ENCODE measurements around the gene AGAP1. TPM values are rescaled to one million over a fixed set of nuclear protein-coding genes. Genes with fewer than 3 reads are reported as not detected.

AGAP1 gene
- total RNA-seq, 1 experiment from 2014 or later = 25.8 TPM

DNA sequence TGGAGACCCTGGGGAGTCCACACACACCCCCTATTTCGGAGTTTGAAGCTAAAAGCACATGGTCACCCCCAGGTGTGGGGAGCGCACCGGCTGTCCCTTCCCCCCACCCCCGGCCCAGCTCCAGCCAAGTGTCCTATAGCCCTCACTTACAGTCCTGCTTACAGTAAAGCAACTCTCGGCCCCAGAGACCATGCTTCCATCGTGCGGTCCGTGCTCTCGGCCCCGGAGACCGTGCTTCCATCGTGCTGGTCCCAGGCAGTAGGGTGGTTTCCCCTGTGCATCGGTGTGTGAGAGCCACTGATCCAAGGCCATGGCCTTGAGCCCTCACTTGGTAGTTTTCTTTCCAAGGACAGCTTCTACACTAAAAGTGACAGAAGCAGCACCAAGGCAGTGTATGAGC is 625.6 kb downstream of the AGAP1 start:
- Histone ChIP-seq H3K56ac (ENCODE audit: insufficient read length, low read depth, low read length) (no peak overlapping the region), H3K14ac (ENCODE audit: insufficient read depth, low read length) (no peak overlapping the region), H2BK120ac (ENCODE audit: low read depth, low read length, poor library complexity, severe bottlenecking) (no peak overlapping the region), H3K9me3 (ENCODE audit: control insufficient read depth, low read depth, low read length) (no peaks in the 10 kb centered on the region), H4K5ac (ENCODE audit: insufficient read length, low read depth, low read length) (no peak overlapping the region), H3K23ac (ENCODE audit: insufficient read length, low read depth, low read length) (no peak overlapping the region), H3K23me2 (ENCODE audit: insufficient read length, low read depth, low read length, poor library complexity, severe bottlenecking) (no peaks in the 10 kb centered on the region), H2BK5ac (ENCODE audit: insufficient read length, low read length) (no peak overlapping the region), H2BK12ac (ENCODE audit: insufficient read length, low read depth, low read length) (no peak overlapping the region), H3K79me2 (ENCODE audit: insufficient read depth, low read length) (no peaks in the 10 kb centered on the region), H4K20me1 (ENCODE audit: control insufficient read depth, insufficient read depth, insufficient read length) (no peaks in the 10 kb centered on the region), H3T11ph (ENCODE audit: low read length) (no peak overlapping the region), H2AFZ (ENCODE audit: low read length) (no peak overlapping the region), H2BK15ac (ENCODE audit: low read depth, low read length) (no peak overlapping the region), H4K91ac (ENCODE audit: insufficient read length, low read depth, low read length) (no peak overlapping the region), H2AK5ac (ENCODE audit: insufficient read length, low read length) (no peak overlapping the region), H3K4me1 (ENCODE audit: insufficient read depth, low read length) (peaks cover 3% of the 10 kb centered on the region; the same call in 1 of the 2 replicates), H3K18ac (ENCODE audit: insufficient read length, low read depth, low read length) (no peak overlapping the region), H3K4me2 (ENCODE audit: insufficient read depth, insufficient read length, low read length) (no peak overlapping the region), H3K79me1 (ENCODE audit: insufficient read depth, low read depth, low read length, poor library complexity, severe bottlenecking) (no peaks in the 10 kb centered on the region), H3K27me3 (ENCODE audit: insufficient read depth, low read length) (no peaks in the 10 kb centered on the region), H3K27ac (ENCODE audit: insufficient read length, low read depth, low read length) (no peak overlapping the region), H2BK20ac (ENCODE audit: low read depth, low read length, poor library complexity, severe bottlenecking) (no peak overlapping the region), H4K8ac (replicated peaks; ENCODE audit: insufficient read length, low read depth, low read length) (no peak overlapping the region), H3K9ac (ENCODE audit: extremely low read depth, insufficient read length, low read length) (no peak overlapping the region), H3K4ac (ENCODE audit: low read depth, low read length) (no peak overlapping the region)
- Mint-ChIP-seq H3K9me3 (no peaks in the 10 kb centered on the region; a peak in 1 of 5 replicates), H3K27ac (no peak overlapping the region), H3K4me3 (no peak overlapping the region), H3K4me1 (peaks cover 21 to 23% of the 10 kb centered on the region in 2 experiments), H3K27me3 (ENCODE audit: low read depth) (peaks cover 56% of the 10 kb centered on the region), H3K36me3 (ENCODE audit: insufficient read depth in 1 of 3, low read depth in 3 of 3) (peaks cover 3 to 7% (median 4%) of the 10 kb centered on the region in 3 experiments)
- WGBS (ENCODE audit: extremely low coverage, insufficient read length, low lambda C conversion rate) = no CpG with 5 or more reads among the region's 13 CpGs
- DNase-seq = no peak
- TF ChIP-seq, protein P1, sequence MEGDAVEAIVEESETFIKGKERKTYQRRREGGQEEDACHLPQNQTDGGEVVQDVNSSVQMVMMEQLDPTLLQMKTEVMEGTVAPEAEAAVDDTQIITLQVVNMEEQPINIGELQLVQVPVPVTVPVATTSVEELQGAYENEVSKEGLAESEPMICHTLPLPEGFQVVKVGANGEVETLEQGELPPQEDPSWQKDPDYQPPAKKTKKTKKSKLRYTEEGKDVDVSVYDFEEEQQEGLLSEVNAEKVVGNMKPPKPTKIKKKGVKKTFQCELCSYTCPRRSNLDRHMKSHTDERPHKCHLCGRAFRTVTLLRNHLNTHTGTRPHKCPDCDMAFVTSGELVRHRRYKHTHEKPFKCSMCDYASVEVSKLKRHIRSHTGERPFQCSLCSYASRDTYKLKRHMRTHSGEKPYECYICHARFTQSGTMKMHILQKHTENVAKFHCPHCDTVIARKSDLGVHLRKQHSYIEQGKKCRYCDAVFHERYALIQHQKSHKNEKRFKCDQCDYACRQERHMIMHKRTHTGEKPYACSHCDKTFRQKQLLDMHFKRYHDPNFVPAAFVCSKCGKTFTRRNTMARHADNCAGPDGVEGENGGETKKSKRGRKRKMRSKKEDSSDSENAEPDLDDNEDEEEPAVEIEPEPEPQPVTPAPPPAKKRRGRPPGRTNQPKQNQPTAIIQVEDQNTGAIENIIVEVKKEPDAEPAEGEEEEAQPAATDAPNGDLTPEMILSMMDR (conservative IDR thresholded peaks at IDR 0.05) = no peak

All from H9 (cell line).